Heart left ventricle (tissue), 16 donors: ENCODE data around the gene CXCL3. TPM values are rescaled to one million over a fixed set of nuclear protein-coding genes. Genes with fewer than 3 reads are reported as not detected.
A peak's percentile ranks its signal among the peaks of the same experiment; 100 is the strongest.

Source experiments
- ATAC-seq, 4 donors: fragments of 200-7000 bp; cut with Tn5 transposase; one replicate each; pipeline ENCODE4 v1.9.1; 2020 to 2022; ENCODE audit warnings: moderate library complexity in 4 of 4, mild to moderate bottlenecking in 3 of 4, moderate number of reproducible peaks in 1 of 4
- DNase-seq, 5 donors: peaks; one replicate each; pipeline ENCODE4 v3.0.0-alpha.2; 2020
- H3K27ac ChIP-seq, 12 donors: fragments of 200-600 bp; sonication (generic) in 4 of 12; one replicate each; pipeline versions ENCODE4 v1.5.0 to v1.8.0; 2016 to 2022; ENCODE audit warnings: mild to moderate bottlenecking in 2 of 12
- H3K27me3 ChIP-seq, 9 donors: fragments of 200-600 bp; sonication (generic) in 2 of 9; one replicate each; pipeline versions ENCODE4 v1.5.1 to v1.8.0; 2016 to 2022; ENCODE audit warnings: mild to moderate bottlenecking in 3 of 9
- H3K36me3 ChIP-seq, 9 donors: fragments of 200-600 bp; sonication (generic) in 2 of 9; one replicate each; pipeline versions ENCODE4 v1.5.0 to v1.8.0; 2018 to 2022; ENCODE audit warnings: mild to moderate bottlenecking in 2 of 9
- H3K4me1 ChIP-seq, 12 donors: fragments of 200-600 bp; sonication (generic) in 4 of 12; one replicate each; pipeline versions ENCODE4 v1.5.0 to v1.8.0; 2016 to 2022; ENCODE audit warnings: mild to moderate bottlenecking in 3 of 12
- H3K4me3 ChIP-seq, 12 donors: fragments of 200-600 bp; sonication (generic) in 4 of 12; one replicate each; pipeline versions ENCODE4 v1.5.0 to v1.8.0; 2017 to 2022; ENCODE audit warnings: mild to moderate bottlenecking in 9 of 12, moderate library complexity in 4 of 12
- H3K9me3 ChIP-seq, 12 donors: fragments of 200-600 bp; sonication (generic) in 4 of 12; one replicate each; pipeline versions ENCODE4 v1.5.0 to v1.8.0; 2016 to 2022; ENCODE audit warnings: mild to moderate bottlenecking in 1 of 12
- POLR2A ChIP-seq, 2 donors: fragments of 450-650 bp; IDR thresholded peaks; one replicate each; pipeline ENCODE4 v1.6.1; 2017; ENCODE audit warnings: antibody characterized with exemption in 2 of 2, mild to moderate bottlenecking in 2 of 2, moderate library complexity in 2 of 2
- WGBS, 4 donors: extraction: QIAGEN DNeasy Blood & Tissue Kit in 2 of 4; methylation state at CpG; one replicate each; pipeline versions ENCODE4 v1.1.5 to v1.1.7; 2013 to 2018; 5-methylcytosine and 5-hydroxymethylcytosine counted together
- intact Hi-C, 10 donors: fragments of 100-400 bp; cut with DNase I; formaldehyde crosslinking; loops; one replicate each; pipeline versions ENCODE4 v1.11.1 to v1.14.2; 2022
- polyA plus RNA-seq, 2 donors: library from polyadenylated mRNA; stranded (reverse); fragments of 200-250 nt; gene quantifications; one replicate each; pipeline ENCODE4 v1.2.3, GENCODE V29; 2013
- total RNA-seq, 9 donors: library from RNA; depleted of rRNA in 2 of 9; stranded (reverse); fragments of >200 nt in 2 of 9; fragmentation: NEBNext Ultra II Directional in 3 of 9; extraction: Animal tissue kit (Norgen Biotek cat#: 25700) in 3 of 9; gene quantifications; one replicate each; pipeline versions ENCODE4 v1.1.0 to v1.2.4, GENCODE V29; 2016 to 2023
- TF ChIP-seq, protein P1 (sequence below), 12 donors: fragments of 200-600 bp; sonication (generic) in 4 of 12; IDR thresholded peaks; one replicate each; pipeline versions ENCODE4 v1.5.0 to v1.8.0; 2018 to 2022; ENCODE audit warnings: antibody characterized with exemption in 12 of 12, mild to moderate bottlenecking in 5 of 12
- donor health status: ischemic (EF 13 %, LVEDD 7.1; RV severe dilation, severe dysfunction).
- donor health status: healthy with polysubstance abuse.
- donor health status: DM: no; HTN: yes; CAD: no.
- donor health status: DM: no; HTN: no; CAD: no.
- donor health status: ischemic (EF 25% LVEDD 6.9; RV normal size, moderate dysfunction).
- donor health status: ischemic (EF 25% LVEDD 5.7; RV mildly dilated, moderate dysfunction).
- donor health status: healthy.
- donor health status: DM: yes; HTN: yes; CAD: no.
- donor health status: ischemic (EF 35%, LVEDD 5.7; RV mildly dilated, moderate dysfunction).
- donor health status: nonischemic (EF 11% LVEDD 7.7; RV severe dilation, severe dysfunction).
- donor health status: DM: yes; HTN: yes; CAD: no.
- donor health status: PGD.
- donor health status: ischemic (EF 29% LVEDD 5.4; RV normal size, mild dysfunction).
- donor health status: nonischemic (EF 23%, LVEDD 6.1; RV moderate dilation, normal function).

The CXCL3 gene
- total and polyA plus RNA-seq, 11 donors = 0.32 to 8.9 (median 0.89) TPM; not detected in 2

DNA sequence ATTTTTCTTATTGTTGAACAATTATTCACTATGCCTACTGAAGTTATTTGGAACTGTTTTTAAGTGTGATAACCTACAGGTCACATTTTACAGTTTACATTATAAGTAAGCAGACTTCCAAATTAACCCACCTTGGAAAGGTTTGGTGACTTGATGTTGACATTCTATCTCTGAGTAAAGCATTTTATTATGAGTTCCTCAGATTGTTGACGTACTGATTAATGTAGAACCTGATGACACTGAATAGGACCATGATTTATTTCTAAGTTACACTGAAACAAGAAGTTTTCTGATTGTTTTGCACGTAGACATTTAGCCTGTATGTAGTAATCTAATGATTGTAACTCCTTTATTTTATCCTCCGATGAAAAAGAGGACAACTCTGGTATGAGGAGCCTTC lies 17.0 kb upstream of the CXCL3 start:
- TF ChIP-seq, protein P1, sequence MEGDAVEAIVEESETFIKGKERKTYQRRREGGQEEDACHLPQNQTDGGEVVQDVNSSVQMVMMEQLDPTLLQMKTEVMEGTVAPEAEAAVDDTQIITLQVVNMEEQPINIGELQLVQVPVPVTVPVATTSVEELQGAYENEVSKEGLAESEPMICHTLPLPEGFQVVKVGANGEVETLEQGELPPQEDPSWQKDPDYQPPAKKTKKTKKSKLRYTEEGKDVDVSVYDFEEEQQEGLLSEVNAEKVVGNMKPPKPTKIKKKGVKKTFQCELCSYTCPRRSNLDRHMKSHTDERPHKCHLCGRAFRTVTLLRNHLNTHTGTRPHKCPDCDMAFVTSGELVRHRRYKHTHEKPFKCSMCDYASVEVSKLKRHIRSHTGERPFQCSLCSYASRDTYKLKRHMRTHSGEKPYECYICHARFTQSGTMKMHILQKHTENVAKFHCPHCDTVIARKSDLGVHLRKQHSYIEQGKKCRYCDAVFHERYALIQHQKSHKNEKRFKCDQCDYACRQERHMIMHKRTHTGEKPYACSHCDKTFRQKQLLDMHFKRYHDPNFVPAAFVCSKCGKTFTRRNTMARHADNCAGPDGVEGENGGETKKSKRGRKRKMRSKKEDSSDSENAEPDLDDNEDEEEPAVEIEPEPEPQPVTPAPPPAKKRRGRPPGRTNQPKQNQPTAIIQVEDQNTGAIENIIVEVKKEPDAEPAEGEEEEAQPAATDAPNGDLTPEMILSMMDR (IDR thresholded peaks at IDR 0.05) = no peak
- no peak for TF ChIP-seq POLR2A (IDR thresholded peaks at IDR 0.05)
- WGBS, 4 donors = 75 to 91% (median 84%) methylated on average over 3 of the region's 3 CpGs
- intact Hi-C loops = no loop called here

DNA sequence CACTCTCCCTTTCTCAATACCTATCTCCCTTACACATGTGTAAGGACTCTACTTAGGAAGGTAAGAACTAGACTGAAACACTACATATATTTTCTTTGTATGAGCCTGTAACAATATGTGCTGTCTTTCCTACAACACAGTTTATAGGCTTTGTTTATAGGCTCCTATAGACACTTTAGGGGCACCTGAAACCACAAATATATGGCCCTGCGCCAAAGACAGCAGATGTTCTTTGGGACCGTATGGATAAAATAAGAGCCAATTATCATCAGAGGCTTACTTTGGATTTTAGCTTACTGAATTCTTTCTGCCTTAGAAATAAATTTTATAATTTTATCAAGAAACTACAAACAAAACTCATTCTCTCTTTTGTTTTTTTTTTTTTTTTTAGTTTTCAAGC lies 16.6 kb upstream of the CXCL3 start:
- 74 to 82% (median 80%) methylated on average over 2 of the region's 2 CpGs for WGBS, 4 donors
- intact Hi-C loops = no loop called here
- ATAC-seq = no peak

More for the DNA sequence above, 17.0 kb upstream of the CXCL3 start:
- ATAC-seq (no peak), DNase-seq (no peak)
- Histone ChIP-seq H3K27ac (no peak overlapping the region), H3K27me3 (no peaks in the 10 kb centered on the region), H3K4me1 (peaks cover 0 to 10% (median 0%) of the 10 kb centered on the region in 12 donors), H3K4me3 (no peak overlapping the region), H3K36me3 (no peaks in the 10 kb centered on the region), H3K9me3 (peaks cover 0 to 13% (median 0%) of the 10 kb centered on the region in 12 donors)

DNA sequence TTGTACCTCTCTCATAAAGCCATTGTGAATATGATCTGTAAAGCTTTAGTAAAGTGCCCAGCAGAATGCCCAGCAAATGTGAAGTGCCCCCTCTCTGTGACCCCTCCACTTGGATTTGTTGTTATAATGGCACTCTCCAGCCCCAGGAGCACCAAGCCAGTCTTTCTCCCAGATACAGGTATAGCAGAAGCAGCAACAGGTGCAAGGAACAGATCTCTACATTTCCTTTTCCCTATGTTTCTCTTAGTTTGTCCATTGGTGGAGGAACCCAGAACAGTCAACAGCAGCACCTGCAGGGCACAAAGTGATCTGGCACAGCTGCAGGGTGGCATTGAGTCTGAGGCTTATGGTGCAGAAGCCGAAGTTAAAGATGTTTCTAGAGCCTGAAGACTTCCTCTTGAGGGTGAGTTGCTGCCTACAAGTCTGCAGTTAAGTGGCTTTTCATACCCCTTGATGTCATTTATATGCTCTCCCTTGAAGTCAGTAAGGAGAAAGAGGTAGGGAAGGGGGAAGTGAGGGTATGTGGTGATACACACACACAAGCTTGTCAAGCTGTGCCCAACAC lies 16.1 kb upstream of the CXCL3 start:
- intact Hi-C loops = no loop called here
- DNase-seq = peak in 1 of 5 donors; percentile 29
- Histone ChIP-seq H3K4me3 (no peak overlapping the region), H3K27ac (no peak overlapping the region), H3K36me3 (no peaks in the 10 kb centered on the region), H3K9me3 (peaks cover 0 to 13% (median 0%) of the 10 kb centered on the region in 12 donors), H3K27me3 (no peaks in the 10 kb centered on the region), H3K4me1 (peaks cover 0 to 10% (median 0%) of the 10 kb centered on the region in 12 donors)
- TF ChIP-seq, protein P1 (IDR thresholded peaks at IDR 0.05) = no peak
- no peak for TF ChIP-seq POLR2A (IDR thresholded peaks at IDR 0.05)
- ATAC-seq = no peak
- WGBS, 4 donors = 57 to 87% (median 70%) methylated on average over 1 of the region's 1 CpG

More for the DNA sequence above, 16.6 kb upstream of the CXCL3 start:
- DNase-seq = no peak
- peaks cover 0 to 13% (median 0%) of the 10 kb centered on the region in 12 donors for H3K9me3 ChIP-seq
- peaks cover 0 to 10% (median 0%) of the 10 kb centered on the region in 12 donors for H3K4me1 ChIP-seq
- no peak overlapping the region for H3K27ac ChIP-seq
- H3K36me3 ChIP-seq = no peaks in the 10 kb centered on the region
- no peaks in the 10 kb centered on the region for H3K27me3 ChIP-seq
- TF ChIP-seq, protein P1 (IDR thresholded peaks at IDR 0.05) = no peak
- no peak for TF ChIP-seq POLR2A (IDR thresholded peaks at IDR 0.05)
- H3K4me3 ChIP-seq = no peak overlapping the region

DNA sequence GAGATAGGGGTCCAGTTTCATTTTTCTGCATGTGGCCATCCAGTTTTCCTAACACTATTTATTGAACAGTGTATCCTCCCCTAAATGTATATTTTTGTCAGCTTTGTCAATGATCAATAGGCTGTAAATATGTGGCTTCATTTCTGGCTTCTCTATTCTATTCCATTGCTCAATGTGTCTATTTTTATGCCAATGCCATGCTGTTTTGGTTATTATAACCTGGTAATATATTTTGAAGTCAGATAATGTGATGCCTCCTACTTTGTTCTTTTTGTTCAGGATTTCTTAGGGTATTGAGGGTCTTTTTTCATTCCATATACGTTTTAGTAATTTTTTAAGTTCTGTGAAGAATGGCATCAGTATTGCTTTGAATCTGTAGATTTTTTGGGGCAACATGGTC lies 8.7 kb upstream of the CXCL3 start:
- DNase-seq = no peak
- TF ChIP-seq POLR2A (IDR thresholded peaks at IDR 0.05) = no peak
- TF ChIP-seq, protein P1 (IDR thresholded peaks at IDR 0.05) = no peak
- H3K27ac ChIP-seq = no peak overlapping the region
- no peak overlapping the region for H3K4me3 ChIP-seq
- intact Hi-C loops = loop anchor here in 1 of 10 donors (10.0 kb wide), 1 partner anchor 48 kb away; the partner anchor contains the start of gene CXCL2
- peaks cover 0 to 10% (median 0%) of the 10 kb centered on the region in 12 donors for H3K4me1 ChIP-seq
- H3K27me3 ChIP-seq = no peaks in the 10 kb centered on the region
- H3K9me3 ChIP-seq = peaks cover 0 to 30% (median 7%) of the 10 kb centered on the region in 12 donors
- 49 to 59% (median 54%) methylated on average over 1 of the region's 1 CpG for WGBS, 4 donors
- no peak for ATAC-seq
- H3K36me3 ChIP-seq = no peaks in the 10 kb centered on the region
